ENCODE results near the gene ZNF8.
"Not testable (repeated sequence)": the region's sequence is repeated elsewhere in the genome, so short reads cannot be mapped to it uniquely, and the experiment has no call there.

ZNF8 gene

GRCh38 chr19:58300620-58301019 is 21.9 kb downstream of the ZNF8 start:
- DNase-seq = no peak

- no peak for DNase-seq
Measured at GRCh38 chr19:58304255-58304654, 25.5 kb downstream of the ZNF8 start.

DNA sequence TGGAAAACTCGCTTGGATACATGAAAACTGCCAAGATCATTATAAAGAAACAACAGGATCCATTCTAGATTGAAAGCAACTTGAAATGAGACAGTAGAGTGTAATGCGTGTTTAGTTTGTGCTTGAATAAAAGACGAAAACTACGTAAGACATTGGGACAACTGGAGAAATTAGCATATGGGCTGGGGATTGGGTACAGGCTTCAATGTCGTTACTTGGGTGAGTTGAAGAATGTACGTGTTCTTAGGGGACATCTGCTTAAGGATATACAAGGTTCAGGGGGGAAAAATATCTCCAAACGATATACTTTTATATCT is 26.0 kb downstream of the ZNF8 start:
- no peak for DNase-seq

DNA sequence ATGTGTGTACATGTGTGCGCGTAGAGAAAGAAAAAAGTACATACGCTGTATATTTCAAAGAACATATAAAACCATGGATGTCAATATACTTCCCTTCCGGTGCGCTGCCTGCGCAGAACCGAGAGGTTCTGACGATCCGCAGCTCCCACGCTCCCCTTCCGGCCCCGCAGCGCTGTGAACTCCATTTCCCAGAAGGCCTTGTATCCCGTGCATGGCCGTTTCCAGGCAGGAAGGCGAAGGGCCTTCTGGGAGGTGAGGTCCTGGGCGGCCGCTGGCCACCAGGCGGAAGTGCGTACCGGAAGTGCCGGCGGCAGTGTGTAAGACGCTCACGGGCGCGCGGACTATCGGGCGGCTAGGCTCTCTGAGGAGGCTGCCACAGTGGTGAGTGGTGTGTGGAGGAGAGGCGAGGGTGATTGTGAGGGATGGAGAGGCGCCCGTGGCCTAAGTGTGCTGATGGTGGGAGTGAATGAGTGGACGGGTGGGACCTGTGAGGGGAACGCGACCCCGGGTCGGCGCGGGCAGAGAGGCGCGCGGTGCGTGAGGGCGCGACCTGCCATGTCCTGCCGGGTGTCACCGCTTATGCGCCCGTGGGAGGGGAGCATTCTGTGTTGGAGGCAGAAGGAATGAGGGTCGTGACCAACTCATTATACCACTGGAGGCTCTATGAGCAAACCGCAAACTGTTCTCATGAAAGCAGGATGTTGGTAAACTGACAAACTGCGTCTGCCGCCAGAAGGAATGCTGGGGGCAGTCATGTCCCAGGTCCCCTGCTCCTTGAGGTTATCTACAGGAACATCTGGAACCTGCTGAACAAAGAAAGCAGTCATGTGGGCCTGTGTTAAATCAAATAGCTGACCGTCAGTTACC is 26.5 kb downstream of the ZNF8 start, which contains the start of gene ERVK3-1:
Gene ERVK3-1, plus strand, starts transcription at position 313 of the 867 bp plus-strand sequence. CDS start 6,792 bp downstream, outside the sequence.
- peak; percentile 85 for DNase-seq

DNA sequence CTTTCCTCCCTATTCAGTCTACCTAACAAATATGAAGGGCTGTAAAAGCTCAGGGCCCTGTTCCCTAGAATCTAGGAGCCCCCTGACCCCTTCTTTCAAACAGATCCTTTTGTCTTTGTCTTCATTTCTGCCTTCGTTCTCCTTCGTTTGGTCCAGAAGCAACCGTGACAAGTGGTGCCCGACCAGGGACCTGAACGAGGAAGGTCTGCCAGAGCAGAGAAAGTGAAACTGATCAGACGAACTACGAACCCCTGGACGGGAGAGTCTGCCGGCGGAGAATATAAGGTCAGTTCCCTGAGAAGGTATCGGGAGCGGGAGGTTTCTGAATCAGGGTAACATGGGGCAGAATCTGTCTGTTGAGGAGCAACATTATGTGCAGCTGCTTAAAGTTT is 27.2 kb downstream of the ZNF8 start:
- no peak for DNase-seq

GRCh38 chr19:58307736-58308135 is 29.0 kb downstream of the ZNF8 start:
- DNase-seq = no peak

- DNase-seq = not testable (repeated sequence)
Measured at GRCh38 chr19:58310685-58311084, 31.9 kb downstream of the ZNF8 start.

- DNase-seq = no peak
Measured at GRCh38 chr19:58311345-58311865, 32.6 kb downstream of the ZNF8 start.

DNA sequence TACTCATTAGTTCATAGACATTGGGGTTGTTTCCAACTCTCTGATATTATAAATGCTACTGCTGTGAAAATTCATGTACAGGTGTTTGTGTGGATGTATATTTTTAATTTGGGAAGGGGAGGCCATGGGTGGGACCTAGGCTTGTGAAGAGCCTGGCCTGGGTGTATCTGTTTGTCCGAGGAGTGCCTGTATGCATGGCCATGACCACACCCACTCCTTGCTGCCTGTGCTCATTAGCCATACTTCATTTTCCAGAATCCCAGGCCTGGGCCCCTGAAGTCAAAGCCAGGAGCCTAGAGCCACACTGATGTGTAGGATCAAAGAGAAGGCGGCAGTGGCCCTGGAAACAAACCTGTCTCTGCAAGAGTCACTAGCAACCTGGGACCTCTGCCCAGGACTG is 36.8 kb downstream of the ZNF8 start:
- no peak for DNase-seq

DNA sequence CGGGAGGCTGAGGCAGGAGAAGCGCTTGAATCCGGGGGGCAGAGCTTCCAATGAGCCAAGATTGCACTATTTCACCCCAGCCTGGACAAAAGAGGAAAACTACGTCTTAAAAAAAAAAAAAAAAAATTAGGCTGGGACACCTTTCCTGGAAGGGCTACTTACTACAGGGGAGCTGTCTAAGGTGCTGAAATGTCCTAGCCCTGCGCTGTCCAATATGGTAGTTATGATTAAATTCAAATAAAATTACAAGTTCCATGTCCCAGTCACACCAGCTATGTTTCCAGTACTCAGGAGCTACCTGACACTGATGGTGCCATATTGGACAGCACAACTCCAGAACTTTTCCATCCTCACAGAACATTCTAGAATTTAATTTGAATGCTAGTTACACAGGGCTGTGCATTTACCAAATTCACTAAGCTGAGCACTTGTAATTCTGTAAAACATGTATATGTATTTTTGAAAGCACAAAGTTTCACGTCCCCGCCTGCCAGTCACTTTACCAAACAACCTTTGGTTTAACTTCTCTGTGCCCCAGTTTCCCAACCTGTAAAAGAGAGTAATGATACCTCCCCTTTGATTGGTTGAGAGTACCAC is 38.8 kb downstream of the ZNF8 start:
- no peak for DNase-seq

DNA sequence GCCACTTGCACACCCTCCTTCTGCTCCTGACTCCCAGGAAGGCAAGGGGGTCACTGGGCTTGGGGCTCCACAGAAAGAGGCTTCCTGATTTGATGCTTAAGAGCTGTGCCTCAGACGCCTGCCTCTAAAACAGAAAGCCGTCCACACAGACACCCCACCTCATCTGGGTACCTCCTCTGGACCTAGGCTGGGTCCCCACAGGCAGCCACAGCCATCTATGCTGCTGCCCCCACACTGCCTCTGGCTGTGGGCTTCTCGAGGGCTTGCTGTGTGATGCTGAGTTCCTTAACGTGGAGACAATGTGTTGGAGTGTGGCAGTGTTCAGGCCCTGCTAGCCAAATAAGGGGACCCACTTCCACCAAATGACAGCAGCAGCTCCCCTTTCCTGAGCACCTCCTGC is 39.5 kb downstream of the ZNF8 start:
- no peak for DNase-seq

DNA sequence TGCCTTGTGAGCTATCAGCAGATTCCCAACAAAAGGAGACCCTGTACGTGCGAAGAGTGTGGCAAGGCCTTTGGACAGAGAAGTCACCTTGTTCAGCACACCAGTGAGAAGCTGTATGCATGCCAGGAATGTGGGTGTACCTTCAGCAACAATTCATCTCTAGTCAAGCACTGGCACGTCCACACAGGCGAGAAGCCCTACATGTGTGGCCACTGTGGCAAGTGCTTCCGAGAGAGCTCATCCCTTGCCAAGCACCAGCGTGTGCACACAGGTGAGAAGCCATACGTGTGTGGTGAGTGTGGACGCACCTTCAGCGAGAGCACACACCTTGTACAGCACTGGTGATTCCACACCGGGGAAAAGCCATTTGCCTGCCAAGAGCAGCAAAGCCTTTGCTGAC is 40.5 kb downstream of the ZNF8 start:
- no peak for DNase-seq

- DNase-seq = no peak
Measured at GRCh38 chr19:58325311-58326022, 46.7 kb downstream of the ZNF8 start.

- DNase-seq = no peak
Measured at GRCh38 chr19:58326501-58326913, 47.8 kb downstream of the ZNF8 start.

GRCh38 chr19:58326914-58327726 is 48.4 kb downstream of the ZNF8 start, which contains the start of gene ZSCAN22:
ZSCAN22 (plus strand) TSS chr19:58326994; CDS start chr19:58334803, 7,809 bp downstream.
- peak; percentile 85 for DNase-seq

DNA sequence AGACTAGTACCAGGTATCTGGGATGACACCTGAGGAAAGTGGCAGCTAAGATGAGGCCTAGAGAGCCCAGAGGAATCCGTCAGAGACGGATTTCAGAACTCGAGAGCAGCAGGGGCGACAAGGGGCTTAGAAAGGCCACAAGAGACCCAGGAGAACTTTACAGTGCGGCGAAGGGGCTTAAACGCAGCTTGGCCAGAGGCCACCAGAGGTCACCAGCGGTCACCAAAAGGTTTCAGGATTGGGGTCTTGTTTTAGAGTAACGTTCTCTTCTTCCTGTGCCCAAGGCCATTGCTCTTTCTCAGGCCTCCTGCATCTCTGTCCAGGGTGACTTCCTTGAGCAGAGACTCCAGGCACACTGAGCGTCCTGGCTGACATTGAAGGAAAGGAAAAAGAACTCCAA is 50.2 kb downstream of the ZNF8 start:
- no peak for DNase-seq

DNA sequence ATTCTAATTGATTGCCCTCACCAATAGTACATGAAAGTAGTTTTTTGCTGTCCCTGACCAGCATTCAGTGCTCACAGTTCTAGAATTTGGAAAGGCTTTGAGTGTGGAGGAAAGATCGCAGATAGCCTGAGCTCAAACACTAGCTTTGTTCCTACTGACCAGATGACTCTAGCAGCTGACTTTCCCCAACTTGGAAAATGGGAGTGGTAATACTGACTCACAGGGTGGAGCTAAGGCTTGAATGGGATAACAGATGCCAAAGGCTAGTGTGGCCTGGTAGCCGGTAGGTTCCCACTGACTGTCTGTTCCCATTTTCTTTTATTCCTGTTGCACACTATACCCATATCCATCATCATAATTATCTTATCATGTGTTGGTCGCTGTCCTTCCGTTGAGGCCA is 51.7 kb downstream of the ZNF8 start:
- DNase-seq = no peak

DNA sequence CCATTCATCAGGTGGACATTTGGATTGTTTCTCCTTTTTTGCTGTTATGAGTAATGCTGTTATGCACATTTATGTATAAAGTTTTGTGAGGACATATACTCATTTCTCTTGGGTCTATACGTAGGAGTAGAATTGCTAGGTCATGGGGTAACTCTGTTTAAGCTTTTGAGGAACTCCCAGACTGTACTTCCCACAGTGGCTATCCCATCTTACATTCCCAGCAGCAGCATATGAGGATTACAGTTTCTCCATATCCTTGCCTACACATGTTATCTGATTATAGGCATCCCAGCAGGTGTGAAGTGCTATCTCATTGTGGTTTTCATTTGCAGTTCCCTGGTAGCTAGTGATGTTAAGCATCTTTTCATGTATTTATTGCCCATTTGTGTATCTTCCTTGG is 53.9 kb downstream of the ZNF8 start:
- no peak for DNase-seq

GRCh38 chr19:58334691-58335249 is 56.0 kb downstream of the ZNF8 start:
- no peak for DNase-seq

- no peak for DNase-seq
Measured at GRCh38 chr19:58335630-58336029, 56.9 kb downstream of the ZNF8 start.

DNA sequence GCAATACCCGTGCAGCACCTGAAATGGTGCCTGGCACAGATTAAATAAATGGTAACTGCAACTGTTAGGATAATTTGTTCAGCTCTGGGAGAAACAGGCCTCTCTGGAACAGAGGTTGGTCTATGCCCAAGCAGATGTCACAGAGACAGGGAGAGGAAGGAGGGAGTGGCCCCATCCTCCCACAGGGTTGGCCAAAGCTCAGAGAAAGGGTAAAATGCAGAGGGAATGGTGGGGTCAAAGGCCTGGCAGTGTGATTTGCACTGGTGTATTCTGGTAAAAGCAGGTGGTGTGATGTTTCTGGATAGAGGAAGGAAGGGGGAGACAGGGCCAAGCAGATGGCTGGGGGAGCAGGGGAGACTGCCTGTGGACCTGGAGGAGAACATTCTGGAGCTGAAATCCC is 57.5 kb downstream of the ZNF8 start:
- DNase-seq = no peak

DNA sequence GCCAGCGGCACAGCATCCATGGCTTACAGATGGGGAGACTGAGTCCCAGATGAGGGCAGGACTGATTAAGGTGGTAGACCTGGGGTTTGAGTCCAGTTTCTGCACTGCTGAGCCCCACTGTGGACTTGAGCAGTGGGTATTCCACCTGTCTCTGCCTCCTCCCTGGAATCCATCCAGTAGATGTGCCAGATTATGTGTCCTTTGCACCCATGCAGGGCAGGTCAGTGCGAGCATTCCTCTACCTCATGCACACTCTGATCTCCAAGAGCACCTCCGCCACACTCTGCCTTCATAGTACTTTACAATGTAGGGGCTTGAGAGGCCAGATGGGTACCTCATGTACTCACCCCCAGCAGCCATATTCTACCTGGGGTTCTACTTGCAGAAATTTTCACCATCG is 58.1 kb downstream of the ZNF8 start:
- DNase-seq = no peak

Measured in activated T-cell treated with anti-CD3 and anti-CD28 coated beads for 4 hours (primary cell).